H1 (cell line): ENCODE results near the gene KRTAP2-4. TPM values are rescaled to one million over a fixed set of nuclear protein-coding genes. Genes with fewer than 3 reads are reported as not detected.
"Not testable (repeated sequence)": the region's sequence is repeated elsewhere in the genome, so short reads cannot be mapped to it uniquely, and the experiment has no call there.

ENCODE experiments used
- CTCF ChIA-PET: fragments of 300-600 bp; sonication (Branson Sonifier 250); formaldehyde crosslinking; loops from one replicate; lab custom pipeline; 2021; ENCODE audit not compliant: partially characterized antibody; lab: Charles Lee
- POLR2A ChIA-PET: fragments of 300-600 bp; sonication (Branson Sonifier 250); formaldehyde crosslinking; loops from one replicate; lab custom pipeline; 2021; ENCODE audit warnings: inconsistent platforms; ENCODE audit not compliant: partially characterized antibody; lab: Charles Lee
- DNase-seq, 2 experiments: peaks; one replicate each; pipeline versions ENCODE4 v3.0.0 to v3.0.0-alpha.2; 2010 to 2022; ENCODE audit warnings: low spot score in 2 of 2, low read depth in 1 of 2, mixed read lengths in 1 of 2
- FAIRE-seq: peaks from 2 replicates; lab custom pipeline; 2011; peaks lifted over from hg19 to GRCh38; lab: Jason Lieb, UNC
- H2AFZ ChIP-seq: 2 replicates; pipeline ENCODE4 v1.8.1; 2012; ENCODE audit warnings: low read length, inconsistent platforms
- H2AK5ac ChIP-seq: 2 replicates; pipeline ENCODE4 v1.6.1; 2013; ENCODE audit warnings: low read depth, low read length
- H2BK120ac ChIP-seq: replicated peaks from 2 replicates; pipeline ENCODE3; 2013; ENCODE audit warnings: low read depth, low read length, inconsistent platforms
- H2BK12ac ChIP-seq: 2 replicates; pipeline ENCODE4 v1.6.1; 2013; ENCODE audit warnings: low read depth, low read length
- H2BK15ac ChIP-seq: 2 replicates; pipeline ENCODE4 v1.6.1; 2013; ENCODE audit warnings: low read length
- H2BK20ac ChIP-seq: 2 replicates; pipeline ENCODE4 v1.6.1; 2013; ENCODE audit warnings: low read length
- H2BK5ac ChIP-seq: 2 replicates; pipeline ENCODE4 v1.6.1; 2013; ENCODE audit warnings: low read depth, low read length
- H3K14ac ChIP-seq: 2 replicates; pipeline ENCODE4 v1.6.1; 2013; ENCODE audit warnings: inconsistent platforms; ENCODE audit not compliant: insufficient read length
- H3K18ac ChIP-seq: 2 replicates; pipeline ENCODE4 v1.6.1; 2013; ENCODE audit warnings: low read length; ENCODE audit errors: extremely low read depth
- H3K23ac ChIP-seq: 2 replicates; pipeline ENCODE4 v1.6.1; 2013; ENCODE audit warnings: inconsistent platforms; ENCODE audit not compliant: insufficient read length
- H3K23me2 ChIP-seq: 2 replicates; pipeline ENCODE4 v1.6.1; 2013; ENCODE audit warnings: low read depth, low read length
- H3K27ac ChIP-seq: 2 replicates; pipeline ENCODE4 v1.6.1; 2011; ENCODE audit warnings: low read depth, low read length, inconsistent platforms
- H3K27me3 ChIP-seq, 4 experiments: replicated peaks in 1 of 4; 1 replicate in 1 of 4; 2 replicates in 3 of 4; pipeline versions ENCODE4 v1.6.1 to v1.8.1; 2011 to 2013; ENCODE audit warnings: low read length in 3 of 4, mild to moderate bottlenecking in 3 of 4, inconsistent platforms in 2 of 4, mixed read lengths in 2 of 4, moderate library complexity in 1 of 4; ENCODE audit not compliant: control insufficient read depth in 3 of 4, insufficient read depth in 3 of 4; ENCODE audit errors: extremely low read depth in 1 of 4
- H3K36me3 ChIP-seq, 4 experiments: 2 replicates each; pipeline versions ENCODE4 v1.6.1 to v1.8.1; 2011 to 2013; ENCODE audit warnings: mild to moderate bottlenecking in 4 of 4, low read length in 3 of 4, moderate library complexity in 2 of 4, control low read depth in 1 of 4, inconsistent platforms in 1 of 4; ENCODE audit not compliant: insufficient read depth in 4 of 4, control insufficient read depth in 2 of 4
- H3K4ac ChIP-seq: replicated peaks from 2 replicates; pipeline ENCODE3; 2013; ENCODE audit warnings: low read length, low read depth, mixed read lengths, inconsistent platforms; ENCODE audit not compliant: insufficient read length
- H3K4me1 ChIP-seq, 4 experiments: replicated peaks in 1 of 4; 1 replicate in 1 of 4; 2 replicates in 3 of 4; pipeline versions ENCODE4 v1.6.1 to v1.8.1; 2011 to 2013; ENCODE audit warnings: low read length in 3 of 4, inconsistent platforms in 2 of 4, mixed read lengths in 1 of 4; ENCODE audit not compliant: insufficient read depth in 4 of 4, control insufficient read depth in 3 of 4
- H3K4me2 ChIP-seq, 2 experiments: 2 replicates each; pipeline versions ENCODE4 v1.6.1 to v1.8.1; 2011 to 2013; ENCODE audit warnings: low read depth in 2 of 2, low read length in 2 of 2, control low read depth in 1 of 2, inconsistent platforms in 1 of 2, mild to moderate bottlenecking in 1 of 2; ENCODE audit not compliant: insufficient read depth in 1 of 2
- H3K4me3 ChIP-seq, 4 experiments: fragments of 200-600, 300-600 bp in 1 of 4; sonication (generic), shearing (Covaris generic), sonication (Bioruptor Twin) in 1 of 4; 2 replicates each; pipeline versions ENCODE4 v1.5.1 to v1.8.1; 2011 to 2016; ENCODE audit warnings: low read length in 4 of 4, low read depth in 3 of 4, control low read depth in 2 of 4, inconsistent platforms in 2 of 4, mild to moderate bottlenecking in 2 of 4, mixed read lengths in 1 of 4, moderate library complexity in 1 of 4; ENCODE audit not compliant: insufficient read depth in 2 of 4; ENCODE audit errors: extremely low read depth in 1 of 4
- H3K56ac ChIP-seq: replicated peaks from 2 replicates; pipeline ENCODE3; 2013; ENCODE audit warnings: low read depth, mild to moderate bottlenecking, mixed read lengths, low read length, inconsistent platforms; ENCODE audit not compliant: insufficient read length
- H3K79me1 ChIP-seq: 2 replicates; pipeline ENCODE4 v1.6.1; 2013; ENCODE audit warnings: low read depth, low read length, control low read depth
- H3K79me2 ChIP-seq, 2 experiments: 2 replicates each; pipeline versions ENCODE4 v1.6.1 to v1.8.1; 2012 to 2013; ENCODE audit warnings: low read length in 2 of 2, mild to moderate bottlenecking in 2 of 2, inconsistent platforms in 1 of 2; ENCODE audit not compliant: insufficient read depth in 2 of 2, control insufficient read depth in 1 of 2
- H3K9ac ChIP-seq, 4 experiments: replicated peaks in 1 of 4; 1 replicate in 1 of 4; 2 replicates in 3 of 4; pipeline versions ENCODE4 v1.6.1 to v1.8.1; 2011 to 2013; ENCODE audit warnings: low read depth in 3 of 4, low read length in 3 of 4, control low read depth in 2 of 4, mild to moderate bottlenecking in 2 of 4, moderate library complexity in 2 of 4, inconsistent platforms in 1 of 4; ENCODE audit errors: extremely low read depth in 1 of 4
- H3K9me3 ChIP-seq, 2 experiments: 2 replicates each; pipeline versions ENCODE4 v1.6.1 to v1.8.1; 2012 to 2013; ENCODE audit warnings: mild to moderate bottlenecking in 2 of 2, moderate library complexity in 2 of 2, control low read depth in 1 of 2, inconsistent platforms in 1 of 2, low read depth in 1 of 2, low read length in 1 of 2, mixed read lengths in 1 of 2; ENCODE audit not compliant: insufficient read depth in 2 of 2
- H4K20me1 ChIP-seq, 2 experiments: replicated peaks in 1 of 2; 2 replicates each; pipeline versions ENCODE3 to v1.8.1; 2011 to 2013; ENCODE audit warnings: inconsistent platforms in 2 of 2, low read length in 2 of 2, mild to moderate bottlenecking in 1 of 2; ENCODE audit not compliant: insufficient read depth in 2 of 2, control insufficient read depth in 1 of 2
- H4K5ac ChIP-seq: 2 replicates; pipeline ENCODE4 v1.6.1; 2013; ENCODE audit warnings: low read length, low read depth, mixed read lengths, inconsistent platforms; ENCODE audit not compliant: insufficient read length
- H4K8ac ChIP-seq: 2 replicates; pipeline ENCODE4 v1.8.0; 2013; ENCODE audit warnings: mild to moderate bottlenecking, moderate library complexity, low read length, inconsistent platforms; ENCODE audit not compliant: insufficient read depth; ENCODE audit errors: extremely low read depth
- H4K91ac ChIP-seq: replicated peaks from 2 replicates; pipeline ENCODE3; 2013; ENCODE audit warnings: low read length, mixed read lengths, inconsistent platforms; ENCODE audit not compliant: insufficient read length
- WGBS, 2 experiments: shearing (Covaris generic) in 1 of 2; methylation state at CpG; one replicate each; pipeline versions ENCODE4 v1.1.6 to v1.1.7; 2013 to 2015; ENCODE audit warnings: low lambda C conversion rate in 2 of 2, mixed read lengths in 2 of 2, inconsistent platforms in 1 of 2, low coverage in 1 of 2, missing lambda C conversion rate in 1 of 2; ENCODE audit not compliant: insufficient replicate concordance in 2 of 2, insufficient coverage in 1 of 2, insufficient read length in 1 of 2; ENCODE audit errors: extremely low coverage in 1 of 2, missing lambda C conversion rate in 1 of 2; 5-methylcytosine and 5-hydroxymethylcytosine counted together
- polyA plus RNA-seq, 7 experiments: library from polyadenylated mRNA; depleted of rRNA in 3 of 7; stranded (reverse) in 5 of 7; unstranded in 2 of 7; fragments of >200 nt in 5 of 7; fragments of 200-250 nt in 2 of 7; gene quantifications; 1 replicate in 5 of 7; 2 replicates in 1 of 7; 4 replicates in 1 of 7; pipeline versions ENCODE4 v1.2.1 to v1.2.3, GENCODE V29; 2011 to 2013; ENCODE audit warnings: missing spikeins in 2 of 7, mixed read lengths in 2 of 7
- total RNA-seq: library from RNA; stranded (reverse); fragmentation: NEBNext Ultra II Directional; extraction: Animal tissue kit (Norgen Biotek cat#: 25700); gene quantifications from 2 replicates; pipeline ENCODE4 v1.2.1, GENCODE V29; 2021

Gene KRTAP2-4
- total and polyA plus RNA-seq, 2 of the 8 experiments (the other 6 are each of a cell fraction or from before 2014, with no cell fraction given) = not detected

DNA sequence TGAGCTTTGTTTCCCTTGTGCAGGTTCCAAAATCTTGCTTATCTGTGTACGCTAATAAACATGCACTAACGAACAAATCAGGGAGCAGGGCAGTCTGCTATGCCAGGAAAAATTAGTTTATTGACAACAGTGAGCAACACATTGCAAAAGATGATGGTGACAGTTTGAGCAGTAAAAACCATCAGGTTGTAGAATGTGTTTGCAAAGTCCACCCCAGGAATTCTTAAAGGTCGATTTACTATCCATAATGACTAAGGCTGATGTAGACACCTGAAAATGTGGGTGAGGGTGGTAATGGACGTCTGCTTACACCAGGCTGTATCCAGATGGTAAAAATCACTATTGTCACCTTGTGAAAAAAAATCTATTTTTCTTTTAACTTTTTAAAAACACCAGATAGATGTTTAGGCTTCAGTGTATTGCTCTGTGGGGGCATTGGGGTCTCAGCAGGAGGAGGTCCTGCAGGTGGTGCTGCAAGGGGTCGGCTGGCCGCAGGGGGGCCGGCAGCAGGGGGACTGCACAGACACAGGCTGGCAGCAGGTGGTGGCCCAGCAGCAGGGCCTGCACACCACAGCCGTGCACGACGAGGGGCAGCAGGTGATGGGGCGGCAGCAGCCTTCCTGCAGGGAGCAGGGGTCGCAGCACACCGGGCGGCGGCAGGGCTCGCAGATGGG, 526 bp downstream of the KRTAP2-4 start:
- CTCF ChIA-PET, H3K79me1 ChIP-seq, H2BK15ac ChIP-seq, H2BK12ac ChIP-seq, FAIRE-seq, H2BK120ac ChIP-seq, H3K23me2 ChIP-seq, H3K4me1 ChIP-seq, H4K20me1 ChIP-seq, H3K27me3 ChIP-seq, H3K4ac ChIP-seq, H2BK20ac ChIP-seq, H3K9me3 ChIP-seq, H3K36me3 ChIP-seq, H3K18ac ChIP-seq, POLR2A ChIA-PET, H3K27ac ChIP-seq, H2AFZ ChIP-seq, H3K23ac ChIP-seq, H4K5ac ChIP-seq, H2AK5ac ChIP-seq, H3K14ac ChIP-seq, H3K56ac ChIP-seq, H2BK5ac ChIP-seq, DNase-seq, H3K9ac ChIP-seq, H3K4me3 ChIP-seq, H4K8ac ChIP-seq, H3K79me2 ChIP-seq, H3K4me2 ChIP-seq, H4K91ac ChIP-seq: not testable (repeated sequence)
- 92% methylated on average over 6 of the region's 16 CpGs; no CpG with 5 or more reads in 1 of the 2 experiments for WGBS, 2 experiments
